Measurements from ENCODE around the gene CDH23. TPM values are rescaled to one million over a fixed set of nuclear protein-coding genes. Genes with fewer than 3 reads are reported as not detected.

Gene CDH23
- total and polyA plus RNA-seq, 2 of the 8 experiments (the other 6 are each of a cell fraction or from before 2014, with no cell fraction given): 1.9 to 4.9 TPM

- TF ChIP-seq, protein P1, sequence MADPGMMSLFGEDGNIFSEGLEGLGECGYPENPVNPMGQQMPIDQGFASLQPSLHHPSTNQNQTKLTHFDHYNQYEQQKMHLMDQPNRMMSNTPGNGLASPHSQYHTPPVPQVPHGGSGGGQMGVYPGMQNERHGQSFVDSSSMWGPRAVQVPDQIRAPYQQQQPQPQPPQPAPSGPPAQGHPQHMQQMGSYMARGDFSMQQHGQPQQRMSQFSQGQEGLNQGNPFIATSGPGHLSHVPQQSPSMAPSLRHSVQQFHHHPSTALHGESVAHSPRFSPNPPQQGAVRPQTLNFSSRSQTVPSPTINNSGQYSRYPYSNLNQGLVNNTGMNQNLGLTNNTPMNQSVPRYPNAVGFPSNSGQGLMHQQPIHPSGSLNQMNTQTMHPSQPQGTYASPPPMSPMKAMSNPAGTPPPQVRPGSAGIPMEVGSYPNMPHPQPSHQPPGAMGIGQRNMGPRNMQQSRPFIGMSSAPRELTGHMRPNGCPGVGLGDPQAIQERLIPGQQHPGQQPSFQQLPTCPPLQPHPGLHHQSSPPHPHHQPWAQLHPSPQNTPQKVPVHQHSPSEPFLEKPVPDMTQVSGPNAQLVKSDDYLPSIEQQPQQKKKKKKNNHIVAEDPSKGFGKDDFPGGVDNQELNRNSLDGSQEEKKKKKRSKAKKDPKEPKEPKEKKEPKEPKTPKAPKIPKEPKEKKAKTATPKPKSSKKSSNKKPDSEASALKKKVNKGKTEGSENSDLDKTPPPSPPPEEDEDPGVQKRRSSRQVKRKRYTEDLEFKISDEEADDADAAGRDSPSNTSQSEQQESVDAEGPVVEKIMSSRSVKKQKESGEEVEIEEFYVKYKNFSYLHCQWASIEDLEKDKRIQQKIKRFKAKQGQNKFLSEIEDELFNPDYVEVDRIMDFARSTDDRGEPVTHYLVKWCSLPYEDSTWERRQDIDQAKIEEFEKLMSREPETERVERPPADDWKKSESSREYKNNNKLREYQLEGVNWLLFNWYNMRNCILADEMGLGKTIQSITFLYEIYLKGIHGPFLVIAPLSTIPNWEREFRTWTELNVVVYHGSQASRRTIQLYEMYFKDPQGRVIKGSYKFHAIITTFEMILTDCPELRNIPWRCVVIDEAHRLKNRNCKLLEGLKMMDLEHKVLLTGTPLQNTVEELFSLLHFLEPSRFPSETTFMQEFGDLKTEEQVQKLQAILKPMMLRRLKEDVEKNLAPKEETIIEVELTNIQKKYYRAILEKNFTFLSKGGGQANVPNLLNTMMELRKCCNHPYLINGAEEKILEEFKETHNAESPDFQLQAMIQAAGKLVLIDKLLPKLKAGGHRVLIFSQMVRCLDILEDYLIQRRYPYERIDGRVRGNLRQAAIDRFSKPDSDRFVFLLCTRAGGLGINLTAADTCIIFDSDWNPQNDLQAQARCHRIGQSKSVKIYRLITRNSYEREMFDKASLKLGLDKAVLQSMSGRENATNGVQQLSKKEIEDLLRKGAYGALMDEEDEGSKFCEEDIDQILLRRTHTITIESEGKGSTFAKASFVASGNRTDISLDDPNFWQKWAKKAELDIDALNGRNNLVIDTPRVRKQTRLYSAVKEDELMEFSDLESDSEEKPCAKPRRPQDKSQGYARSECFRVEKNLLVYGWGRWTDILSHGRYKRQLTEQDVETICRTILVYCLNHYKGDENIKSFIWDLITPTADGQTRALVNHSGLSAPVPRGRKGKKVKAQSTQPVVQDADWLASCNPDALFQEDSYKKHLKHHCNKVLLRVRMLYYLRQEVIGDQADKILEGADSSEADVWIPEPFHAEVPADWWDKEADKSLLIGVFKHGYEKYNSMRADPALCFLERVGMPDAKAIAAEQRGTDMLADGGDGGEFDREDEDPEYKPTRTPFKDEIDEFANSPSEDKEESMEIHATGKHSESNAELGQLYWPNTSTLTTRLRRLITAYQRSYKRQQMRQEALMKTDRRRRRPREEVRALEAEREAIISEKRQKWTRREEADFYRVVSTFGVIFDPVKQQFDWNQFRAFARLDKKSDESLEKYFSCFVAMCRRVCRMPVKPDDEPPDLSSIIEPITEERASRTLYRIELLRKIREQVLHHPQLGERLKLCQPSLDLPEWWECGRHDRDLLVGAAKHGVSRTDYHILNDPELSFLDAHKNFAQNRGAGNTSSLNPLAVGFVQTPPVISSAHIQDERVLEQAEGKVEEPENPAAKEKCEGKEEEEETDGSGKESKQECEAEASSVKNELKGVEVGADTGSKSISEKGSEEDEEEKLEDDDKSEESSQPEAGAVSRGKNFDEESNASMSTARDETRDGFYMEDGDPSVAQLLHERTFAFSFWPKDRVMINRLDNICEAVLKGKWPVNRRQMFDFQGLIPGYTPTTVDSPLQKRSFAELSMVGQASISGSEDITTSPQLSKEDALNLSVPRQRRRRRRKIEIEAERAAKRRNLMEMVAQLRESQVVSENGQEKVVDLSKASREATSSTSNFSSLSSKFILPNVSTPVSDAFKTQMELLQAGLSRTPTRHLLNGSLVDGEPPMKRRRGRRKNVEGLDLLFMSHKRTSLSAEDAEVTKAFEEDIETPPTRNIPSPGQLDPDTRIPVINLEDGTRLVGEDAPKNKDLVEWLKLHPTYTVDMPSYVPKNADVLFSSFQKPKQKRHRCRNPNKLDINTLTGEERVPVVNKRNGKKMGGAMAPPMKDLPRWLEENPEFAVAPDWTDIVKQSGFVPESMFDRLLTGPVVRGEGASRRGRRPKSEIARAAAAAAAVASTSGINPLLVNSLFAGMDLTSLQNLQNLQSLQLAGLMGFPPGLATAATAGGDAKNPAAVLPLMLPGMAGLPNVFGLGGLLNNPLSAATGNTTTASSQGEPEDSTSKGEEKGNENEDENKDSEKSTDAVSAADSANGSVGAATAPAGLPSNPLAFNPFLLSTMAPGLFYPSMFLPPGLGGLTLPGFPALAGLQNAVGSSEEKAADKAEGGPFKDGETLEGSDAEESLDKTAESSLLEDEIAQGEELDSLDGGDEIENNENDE (IDR thresholded peaks at IDR 0.05; ENCODE audit: insufficient replicate concordance, low read length): no peak
- TF ChIP-seq SRF (IDR thresholded peaks at IDR 0.05; ENCODE audit: low read depth, low read length) (no peak), EGR1 (IDR thresholded peaks at IDR 0.05; ENCODE audit: borderline replicate concordance, low read depth, low read length) (no peak), YY1 (IDR thresholded peaks at IDR 0.05; ENCODE audit: low read depth, low read length) (no peak), CTCF (IDR thresholded peaks at IDR 0.05; ENCODE audit: control extremely low read depth in 1 of 3, insufficient read depth in 1 of 3, low read depth in 1 of 3, low read length in 3 of 3) (no peak), NRF1 (IDR thresholded peaks at IDR 0.05; ENCODE audit: low read depth, low read length) (no peak), RAD21 (IDR thresholded peaks at IDR 0.05 in 1 of 2, conservative IDR thresholded peaks at IDR 0.05 in 1 of 2; ENCODE audit: low read depth in 2 of 2, low read length in 2 of 2) (no peak)
Observed at GRCh38 chr10:71658467-71658745, 261.7 kb downstream of the CDH23 start (continued).
